Mesenchymal stem cell (in vitro differentiated cells and primary cell): ENCODE results near the gene PRKCA.

Experiments
- DNase-seq: peaks from one replicate; pipeline ENCODE4 v3.0.0-alpha.2; 2013
- H2AFZ ChIP-seq: one replicate; pipeline ENCODE4 v1.6.1; 2013; ENCODE audit warnings: low read depth, mild to moderate bottlenecking, control low read depth, inconsistent platforms, low read length, moderate library complexity
- H2AK5ac ChIP-seq: 2 replicates; pipeline ENCODE4 v1.6.1; 2013; ENCODE audit warnings: low read length, moderate library complexity, mild to moderate bottlenecking, inconsistent platforms; ENCODE audit not compliant: severe bottlenecking
- H2BK120ac ChIP-seq: one replicate; pipeline ENCODE4 v1.6.1; 2013; ENCODE audit warnings: low read depth, mild to moderate bottlenecking, inconsistent platforms, low read length, moderate library complexity
- H2BK12ac ChIP-seq, 2 experiments: one replicate each; pipeline ENCODE4 v1.6.1; 2013; ENCODE audit warnings: inconsistent platforms in 2 of 2, low read length in 2 of 2, mild to moderate bottlenecking in 2 of 2, moderate library complexity in 2 of 2, control low read depth in 1 of 2
- H2BK15ac ChIP-seq: one replicate; pipeline ENCODE4 v1.6.1; 2013; ENCODE audit warnings: mild to moderate bottlenecking, low read depth, inconsistent platforms; ENCODE audit not compliant: poor library complexity, severe bottlenecking
- H2BK5ac ChIP-seq: 2 replicates; pipeline ENCODE4 v1.6.1; 2013; ENCODE audit warnings: low read depth, mild to moderate bottlenecking, low read length, control low read depth, inconsistent platforms; ENCODE audit not compliant: poor library complexity, severe bottlenecking
- H3K14ac ChIP-seq, 2 experiments: one replicate each; pipeline ENCODE4 v1.6.1; 2013; ENCODE audit warnings: inconsistent platforms in 2 of 2, low read length in 2 of 2, control low read depth in 1 of 2, mild to moderate bottlenecking in 1 of 2, moderate library complexity in 1 of 2
- H3K18ac ChIP-seq, 2 experiments: one replicate each; pipeline ENCODE4 v1.6.1; 2013; ENCODE audit warnings: inconsistent platforms in 2 of 2, low read length in 2 of 2, control low read depth in 1 of 2, low read depth in 1 of 2, mild to moderate bottlenecking in 1 of 2
- H3K23ac ChIP-seq, 2 experiments: one replicate each; pipeline ENCODE4 v1.6.1; 2013; ENCODE audit warnings: inconsistent platforms in 2 of 2, low read length in 2 of 2, mild to moderate bottlenecking in 2 of 2, moderate library complexity in 2 of 2, control low read depth in 1 of 2
- H3K27ac ChIP-seq: 2 replicates; pipeline ENCODE4 v1.5.1; 2013; ENCODE audit warnings: mild to moderate bottlenecking, moderate library complexity, low read length, control low read depth, inconsistent platforms; ENCODE audit not compliant: poor library complexity, severe bottlenecking
- H3K27me3 ChIP-seq, 2 experiments: 2 replicates each; pipeline versions ENCODE4 v1.6.1 to v1.7.0; 2013; ENCODE audit warnings: low read length in 2 of 2, mild to moderate bottlenecking in 2 of 2, moderate library complexity in 2 of 2, control low read depth in 1 of 2, inconsistent platforms in 1 of 2; ENCODE audit not compliant: control insufficient read depth in 1 of 2, insufficient read depth in 1 of 2
- H3K36me3 ChIP-seq, 2 experiments: 2 replicates each; pipeline versions ENCODE4 v1.6.1 to v1.7.0; 2013; ENCODE audit warnings: low read length in 2 of 2, control low read depth in 1 of 2, inconsistent platforms in 1 of 2, low read depth in 1 of 2, mild to moderate bottlenecking in 1 of 2; ENCODE audit not compliant: insufficient read depth in 2 of 2, control insufficient read depth in 1 of 2
- H3K4ac ChIP-seq, 2 experiments: one replicate each; pipeline ENCODE4 v1.6.1; 2013; ENCODE audit warnings: inconsistent platforms in 2 of 2, low read length in 2 of 2, mild to moderate bottlenecking in 2 of 2, moderate library complexity in 2 of 2, control low read depth in 1 of 2, low read depth in 1 of 2
- H3K4me1 ChIP-seq: 2 replicates; pipeline ENCODE4 v1.6.1; 2013; ENCODE audit warnings: low read depth, low read length, control low read depth; ENCODE audit not compliant: control insufficient read depth, insufficient read depth
- H3K4me2 ChIP-seq: 2 replicates; pipeline ENCODE4 v1.6.1; 2013; ENCODE audit warnings: low read length, mild to moderate bottlenecking, inconsistent platforms; ENCODE audit not compliant: poor library complexity, severe bottlenecking
- H3K4me3 ChIP-seq, 2 experiments: 2 replicates each; pipeline versions ENCODE4 v1.5.1 to v1.7.0; 2013; ENCODE audit warnings: low read length in 2 of 2, mild to moderate bottlenecking in 2 of 2, control low read depth in 1 of 2, low read depth in 1 of 2; ENCODE audit not compliant: insufficient read depth in 1 of 2
- H3K79me1 ChIP-seq: replicated peaks from 2 replicates; pipeline ENCODE4 v1.6.1; 2013; ENCODE audit warnings: mild to moderate bottlenecking, control low read depth, low read length, inconsistent platforms; ENCODE audit not compliant: poor library complexity, severe bottlenecking
- H3K9ac ChIP-seq: 2 replicates; pipeline ENCODE4 v1.7.0; 2013; ENCODE audit warnings: mild to moderate bottlenecking, low read length, moderate library complexity
- H3K9me3 ChIP-seq: 2 replicates; pipeline ENCODE4 v1.7.0; 2013; ENCODE audit warnings: mild to moderate bottlenecking, low read length; ENCODE audit not compliant: control insufficient read depth
- H4K8ac ChIP-seq: one replicate; pipeline ENCODE4 v1.6.1; 2013; ENCODE audit warnings: inconsistent platforms, mild to moderate bottlenecking, low read length, moderate library complexity
- H4K91ac ChIP-seq: one replicate; pipeline ENCODE4 v1.6.1; 2013; ENCODE audit warnings: mild to moderate bottlenecking, low read length, inconsistent platforms
- WGBS: methylation state at CpG from one replicate; pipeline ENCODE4 v1.1.7; 2013; ENCODE audit warnings: mixed read lengths; 5-methylcytosine and 5-hydroxymethylcytosine counted together

Gene PRKCA

DNA sequence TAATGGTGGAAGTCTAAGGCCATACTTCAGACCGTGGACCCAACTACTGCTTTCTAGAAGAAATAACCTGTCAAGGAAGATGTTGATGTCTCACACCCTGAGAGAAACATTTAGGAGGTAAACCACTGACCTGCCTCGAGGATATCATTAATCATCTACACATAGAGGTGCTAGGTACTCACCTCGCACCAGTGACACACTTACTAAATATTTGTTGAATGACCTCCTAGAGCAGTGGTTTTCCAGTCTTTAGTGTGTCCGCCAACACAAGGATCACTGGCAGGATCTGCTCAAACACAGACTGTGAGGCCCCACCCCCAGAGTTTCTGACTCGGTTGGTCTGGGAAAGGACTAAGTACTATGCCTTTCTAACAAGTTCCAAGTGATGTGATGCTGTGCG lies 335.1 kb downstream of the PRKCA start:
- WGBS, result 87% methylated on average over 6 of the region's 6 CpGs
- no peak overlapping the region for H3K14ac ChIP-seq
- no peak overlapping the region for H2BK5ac ChIP-seq
- no peak overlapping the region for H3K4me2 ChIP-seq
- H3K27me3 ChIP-seq, result no peaks in the 10 kb centered on the region
- no peak overlapping the region for H2AFZ ChIP-seq
- no peak overlapping the region for H3K4me3 ChIP-seq
- no peak overlapping the region for H3K18ac ChIP-seq
- H2BK12ac ChIP-seq, result no peak overlapping the region
- H4K8ac ChIP-seq, result no peak overlapping the region
- no peak overlapping the region for H3K9ac ChIP-seq
- H2BK120ac ChIP-seq, result no peak overlapping the region
- H3K9me3 ChIP-seq, result no peaks in the 10 kb centered on the region
- H3K27ac ChIP-seq, result no peak overlapping the region
- H3K36me3 ChIP-seq, result peaks cover 6 to 15% of the 10 kb centered on the region in 2 experiments
- peaks cover 14% of the 10 kb centered on the region for H3K79me1 ChIP-seq
- DNase-seq, result no peak
- H3K4ac ChIP-seq, result no peak overlapping the region
- H3K23ac ChIP-seq, result no peak overlapping the region
- H2BK15ac ChIP-seq, result no peak overlapping the region
- no peak overlapping the region for H2AK5ac ChIP-seq
- H3K4me1 ChIP-seq, result peaks cover 7% of the 10 kb centered on the region
- no peak overlapping the region for H4K91ac ChIP-seq

DNA sequence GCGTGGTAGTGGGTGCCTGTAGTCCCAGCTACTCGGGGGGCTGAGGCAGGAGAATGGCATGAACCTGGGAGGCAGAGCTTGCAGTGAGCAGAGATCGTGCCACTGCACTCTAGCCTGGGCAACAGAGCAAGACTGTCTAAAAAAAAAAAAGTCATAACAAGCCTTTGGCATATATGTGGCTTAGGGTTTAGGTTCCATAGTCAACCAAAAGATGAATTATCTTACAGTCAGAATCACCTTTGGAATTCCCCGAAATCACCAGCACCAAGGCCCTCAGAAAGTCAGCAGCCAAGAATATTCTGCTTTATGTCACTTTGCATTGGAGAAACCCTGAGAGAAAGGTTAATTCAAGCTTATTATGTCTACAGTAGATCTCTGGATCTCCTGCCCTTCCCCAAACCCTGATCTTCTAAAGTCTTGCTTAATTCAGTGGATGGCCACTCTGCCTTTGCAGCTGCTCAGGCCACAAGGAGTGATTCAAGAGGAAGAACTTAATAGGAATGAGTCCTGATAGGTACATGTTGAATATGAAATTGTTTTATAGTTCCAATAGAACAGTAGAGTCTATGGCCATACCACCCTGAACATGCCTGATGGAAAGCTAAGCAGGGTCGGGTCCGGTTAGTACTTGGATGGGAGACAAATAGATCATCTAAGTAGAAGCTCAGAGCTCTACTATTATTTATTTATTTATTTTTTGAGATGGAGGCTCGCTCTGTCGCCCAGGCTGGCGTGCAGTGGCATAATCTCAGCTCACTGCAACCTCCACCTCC lies 336.5 kb downstream of the PRKCA start:
- no peak overlapping the region for H2AK5ac ChIP-seq
- H2BK120ac ChIP-seq, result no peak overlapping the region
- no peak overlapping the region for H2BK12ac ChIP-seq
- no peak overlapping the region for H3K27ac ChIP-seq
- no peak overlapping the region for H3K4ac ChIP-seq
- no peak for DNase-seq
- H3K36me3 ChIP-seq, result peaks cover 6 to 25% of the 10 kb centered on the region in 2 experiments
- no peak overlapping the region for H3K9ac ChIP-seq
- H3K4me2 ChIP-seq, result no peak overlapping the region
- H3K18ac ChIP-seq, result no peak overlapping the region
- WGBS, result 97% methylated on average over 4 of the region's 9 CpGs
- no peak overlapping the region for H2BK15ac ChIP-seq
- peaks cover 11% of the 10 kb centered on the region for H3K4me1 ChIP-seq
- peaks cover 17% of the 10 kb centered on the region for H3K79me1 ChIP-seq
- H2BK5ac ChIP-seq, result no peak overlapping the region
- no peak overlapping the region for H4K8ac ChIP-seq
- no peak overlapping the region for H3K23ac ChIP-seq
- no peaks in the 10 kb centered on the region for H3K27me3 ChIP-seq
- H3K9me3 ChIP-seq, result no peaks in the 10 kb centered on the region
- no peak overlapping the region for H3K14ac ChIP-seq
- no peak overlapping the region for H2AFZ ChIP-seq
- H3K4me3 ChIP-seq, result no peak overlapping the region
- H4K91ac ChIP-seq, result no peak overlapping the region

DNA sequence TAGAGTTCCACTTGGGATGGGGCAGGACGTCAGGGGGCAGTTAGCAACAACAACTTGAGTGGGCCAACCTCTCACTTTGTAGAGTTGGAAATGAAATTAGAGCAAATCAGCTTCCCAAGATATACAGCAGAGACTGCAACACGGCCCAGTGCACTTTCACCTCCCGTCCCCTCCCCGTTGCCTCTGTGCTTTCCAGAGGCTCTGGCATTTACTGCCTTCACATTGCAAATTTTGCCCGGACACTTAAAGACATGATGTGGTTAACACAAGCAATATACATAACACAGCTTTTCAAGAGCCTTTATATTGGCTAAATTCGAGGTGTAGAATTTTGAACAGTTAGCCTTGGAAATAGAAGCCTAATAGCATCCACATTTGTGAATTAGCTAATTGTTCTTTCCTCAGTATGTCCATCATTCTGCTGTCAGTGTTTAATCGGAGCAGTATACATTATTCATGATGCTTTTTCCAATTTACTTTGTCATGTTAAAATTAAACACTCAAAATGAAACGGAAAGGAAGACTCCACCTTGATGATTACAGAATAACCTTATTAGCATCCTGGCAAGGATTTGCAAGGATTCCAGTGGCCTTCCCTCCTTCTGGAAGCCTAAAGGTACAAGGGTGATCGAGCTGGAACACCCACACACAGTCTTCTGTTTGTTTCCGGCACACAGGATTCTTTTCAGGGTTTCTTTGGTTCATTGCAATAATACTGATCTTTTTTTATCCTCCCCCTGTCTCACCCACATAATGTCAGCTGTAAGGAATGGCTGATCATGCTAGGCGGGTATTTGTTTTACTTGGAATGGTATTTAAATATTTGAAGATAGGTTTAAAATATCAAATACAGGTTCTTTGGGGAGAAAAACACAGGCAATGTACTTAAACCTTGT lies 341.6 kb downstream of the PRKCA start:
- H3K9me3 ChIP-seq, result no peaks in the 10 kb centered on the region
- no peak overlapping the region for H3K4me2 ChIP-seq
- no peak overlapping the region for H4K91ac ChIP-seq
- H3K23ac ChIP-seq, result no peak overlapping the region
- H2BK120ac ChIP-seq, result no peak overlapping the region
- H2BK5ac ChIP-seq, result no peak overlapping the region
- H3K36me3 ChIP-seq, result peaks cover 18 to 43% of the 10 kb centered on the region in 2 experiments
- H4K8ac ChIP-seq, result peak overlapping the region; percentile 4
- no peak overlapping the region for H3K18ac ChIP-seq
- no peak overlapping the region for H3K9ac ChIP-seq
- 74% methylated on average over 8 of the region's 11 CpGs for WGBS
- no peak overlapping the region for H2BK12ac ChIP-seq
- no peak overlapping the region for H3K27ac ChIP-seq
- H2AK5ac ChIP-seq, result no peak overlapping the region
- H3K27me3 ChIP-seq, result no peaks in the 10 kb centered on the region
- DNase-seq, result no peak
- no peak overlapping the region for H3K14ac ChIP-seq
- no peak overlapping the region for H2AFZ ChIP-seq
- H3K4ac ChIP-seq, result no peak overlapping the region
- H3K4me3 ChIP-seq, result no peak overlapping the region
- no peak overlapping the region for H2BK15ac ChIP-seq
- peaks cover 7% of the 10 kb centered on the region for H3K4me1 ChIP-seq
- H3K79me1 ChIP-seq, result peaks cover 15% of the 10 kb centered on the region

DNA sequence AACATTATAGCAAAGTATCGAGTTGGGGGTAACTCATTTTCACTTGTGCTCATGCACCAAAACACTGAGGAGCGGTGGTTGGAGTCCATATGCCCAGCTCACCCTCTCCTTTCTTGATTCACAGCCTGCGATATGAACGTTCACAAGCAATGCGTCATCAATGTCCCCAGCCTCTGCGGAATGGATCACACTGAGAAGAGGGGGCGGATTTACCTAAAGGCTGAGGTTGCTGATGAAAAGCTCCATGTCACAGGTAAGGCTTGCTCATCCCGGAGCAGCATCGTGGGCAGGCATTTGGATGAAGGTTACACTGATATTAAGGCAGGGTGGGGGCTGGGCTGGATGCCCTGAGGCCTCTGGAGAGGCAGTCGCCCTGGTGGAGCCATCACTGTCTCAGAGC lies 342.8 kb downstream of the PRKCA start:
- H3K14ac ChIP-seq, result no peak overlapping the region
- H3K9ac ChIP-seq, result no peak overlapping the region
- H3K36me3 ChIP-seq, result peaks cover 19 to 43% of the 10 kb centered on the region in 2 experiments
- H3K4me3 ChIP-seq, result no peak overlapping the region
- H3K23ac ChIP-seq, result no peak overlapping the region
- H2BK15ac ChIP-seq, result no peak overlapping the region
- no peak overlapping the region for H2AK5ac ChIP-seq
- no peak overlapping the region for H3K4ac ChIP-seq
- H3K18ac ChIP-seq, result no peak overlapping the region
- H2BK5ac ChIP-seq, result no peak overlapping the region
- no peak overlapping the region for H2AFZ ChIP-seq
- H3K79me1 ChIP-seq, result peaks cover 15% of the 10 kb centered on the region
- no peak for DNase-seq
- H3K9me3 ChIP-seq, result no peaks in the 10 kb centered on the region
- no peak overlapping the region for H4K91ac ChIP-seq
- H3K4me1 ChIP-seq, result peaks cover 7% of the 10 kb centered on the region
- H3K4me2 ChIP-seq, result no peak overlapping the region
- H2BK12ac ChIP-seq, result no peak overlapping the region
- H2BK120ac ChIP-seq, result no peak overlapping the region
- no peaks in the 10 kb centered on the region for H3K27me3 ChIP-seq
- no peak overlapping the region for H4K8ac ChIP-seq
- 96% methylated on average over 9 of the region's 10 CpGs for WGBS
- no peak overlapping the region for H3K27ac ChIP-seq
